HCT116 (cell line): ENCODE data around the gene STH. TPM values are rescaled to one million over a fixed set of nuclear protein-coding genes. Genes with fewer than 3 reads are reported as not detected.

Experiments used
- ATAC-seq: fragments of 200-7000 bp; cut with Tn5 transposase; 2 replicates; pipeline ENCODE4 v1.9.1; 2020; ENCODE audit warnings: mild to moderate bottlenecking, moderate library complexity
- BruUV-seq: library from RNA; stranded (reverse); fragments of 400-500 nt; replicated peaks from 2 replicates; lab custom pipeline; 2021; lab: Mats Ljungman, UMichigan
- CTCF ChIA-PET: fragments of 300-600 bp; sonication (Branson Sonifier 250); formaldehyde crosslinking; loops from one replicate; lab custom pipeline; 2021; ENCODE audit warnings: antibody characterized with exemption; lab: Charles Lee
- POLR2A ChIA-PET: fragments of 300-600, 350-600 bp; sonication (Branson Sonifier 250); formaldehyde crosslinking; loops from one replicate; lab custom pipeline; 2021; ENCODE audit warnings: antibody characterized with exemption; lab: Charles Lee
- RAD21 ChIA-PET, 2 experiments: fragments of 300-600 bp; sonication (Branson Sonifier 250); formaldehyde crosslinking; loops; one replicate each; lab custom pipeline; 2023; ENCODE audit warnings: low total read pairs in 2 of 2; ENCODE audit not compliant: uncharacterized antibody in 2 of 2, unreplicated experiment in 2 of 2, low non-redundant PET in 1 of 2; lab: Charles Lee
- DNase-seq: peaks from one replicate; pipeline ENCODE4 v3.0.0-alpha.2; 2010; ENCODE audit warnings: low read depth, low spot score
- H2AFZ ChIP-seq: fragments of 200-600 bp; shearing (Covaris generic), sonication (generic); 2 replicates; pipeline ENCODE4 v1.6.1; 2017; ENCODE audit warnings: low read depth, mixed run types, mixed read lengths, antibody characterized with exemption, low read length; ENCODE audit not compliant: poor library complexity, severe bottlenecking
- H3K27ac ChIP-seq: 2 replicates; pipeline ENCODE4 v1.5.1; 2012; ENCODE audit warnings: low read depth, low read length
- H3K27me3 ChIP-seq: fragments of 200-600 bp; sonication (generic); 2 replicates; pipeline ENCODE4 v1.6.1; 2016; ENCODE audit warnings: mixed run types, low read length, mixed read lengths; ENCODE audit not compliant: insufficient read depth
- H3K36me3 ChIP-seq, 2 experiments: fragments of 200-500 bp in 1 of 2; fragments of 200-600 bp in 1 of 2; sonication (Bioruptor generic) in 1 of 2; sonication (generic) in 1 of 2; 2 replicates each; pipeline versions ENCODE4 v1.5.1 to v1.6.1; 2014 to 2016; ENCODE audit warnings: low read length in 2 of 2, inconsistent platforms in 1 of 2, mixed read lengths in 1 of 2, mixed run types in 1 of 2; ENCODE audit not compliant: insufficient read depth in 2 of 2, control insufficient read depth in 1 of 2
- H3K4me1 ChIP-seq, 2 experiments: fragments of 200-600 bp in 1 of 2; sonication (generic) in 1 of 2; 2 replicates each; pipeline versions ENCODE4 v1.5.1 to v1.6.1; 2012 to 2017; ENCODE audit warnings: low read length in 2 of 2, inconsistent platforms in 1 of 2, mild to moderate bottlenecking in 1 of 2, mixed read lengths in 1 of 2, mixed run types in 1 of 2, moderate library complexity in 1 of 2; ENCODE audit not compliant: insufficient read depth in 2 of 2, control insufficient read depth in 1 of 2
- H3K4me2 ChIP-seq: fragments of 200-600 bp; sonication (generic); 2 replicates; pipeline ENCODE4 v1.6.1; 2017; ENCODE audit warnings: mixed run types, low read length, mixed read lengths
- H3K4me3 ChIP-seq, 2 experiments: fragments of 200-600 bp in 1 of 2; sonication (generic) in 1 of 2; replicated peaks in 1 of 2; 2 replicates each; pipeline ENCODE4 v1.5.1; 2011 to 2016; ENCODE audit warnings: low read length in 2 of 2, control low read depth in 1 of 2, low read depth in 1 of 2, mild to moderate bottlenecking in 1 of 2, mixed read lengths in 1 of 2, mixed run types in 1 of 2
- H3K79me2 ChIP-seq: fragments of 200-600 bp; sonication (generic); 2 replicates; pipeline ENCODE4 v1.6.1; 2017; ENCODE audit warnings: mild to moderate bottlenecking, mixed run types, low read length, moderate library complexity, mixed read lengths; ENCODE audit not compliant: insufficient read depth
- H3K9ac ChIP-seq: fragments of 200-600 bp; sonication (generic); 2 replicates; pipeline ENCODE4 v1.6.1; 2016; ENCODE audit warnings: low read length, mixed read lengths
- H3K9me2 ChIP-seq: fragments of 200-600 bp; sonication (generic), shearing (Covaris generic); 2 replicates; pipeline ENCODE4 v1.6.1; 2017; ENCODE audit warnings: mixed run types, mild to moderate bottlenecking, moderate library complexity; ENCODE audit not compliant: insufficient read depth
- H3K9me3 ChIP-seq, 2 experiments: fragments of 200-500 bp in 1 of 2; fragments of 200-600 bp in 1 of 2; sonication (Bioruptor generic) in 1 of 2; sonication (generic) in 1 of 2; 2 replicates each; pipeline ENCODE4 v1.6.1; 2014 to 2017; ENCODE audit warnings: low read length in 2 of 2, mixed read lengths in 2 of 2, inconsistent platforms in 1 of 2, low read depth in 1 of 2, mild to moderate bottlenecking in 1 of 2, mixed run types in 1 of 2, moderate library complexity in 1 of 2; ENCODE audit not compliant: control insufficient read depth in 1 of 2, insufficient read depth in 1 of 2
- H4K20me1 ChIP-seq: fragments of 200-600 bp; sonication (generic), shearing (Covaris generic); 2 replicates; pipeline ENCODE4 v1.6.1; 2017; ENCODE audit warnings: mixed run types, mild to moderate bottlenecking, moderate library complexity; ENCODE audit not compliant: insufficient read depth
- CEBPB ChIP-seq: IDR thresholded peaks from 2 replicates; pipeline ENCODE4 v1.6.1; 2012; ENCODE audit warnings: low read depth
- CTCF ChIP-seq, 3 experiments: fragments of 200-600 bp in 1 of 3; sonication (generic) in 1 of 3; IDR thresholded peaks in 2 of 3; conservative IDR thresholded peaks in 1 of 3; 2 replicates each; pipeline ENCODE4 v1.5.1; 2012 to 2017; ENCODE audit warnings: low read depth in 2 of 3, low read length in 2 of 3, antibody characterized with exemption in 1 of 3, borderline replicate concordance in 1 of 3, control low read depth in 1 of 3, mild to moderate bottlenecking in 1 of 3, mixed read lengths in 1 of 3, mixed run types in 1 of 3, moderate library complexity in 1 of 3; ENCODE audit not compliant: insufficient read depth in 1 of 3
- EGR1 ChIP-seq: IDR thresholded peaks from 2 replicates; pipeline ENCODE4 v1.6.1; 2012; ENCODE audit warnings: low read depth
- ELF1 ChIP-seq: IDR thresholded peaks from 2 replicates; pipeline ENCODE4 v1.6.1; 2012; ENCODE audit warnings: low read depth, borderline replicate concordance
- EZH2phosphoT487 ChIP-seq: fragments of 200-600 bp; IDR thresholded peaks from 2 replicates; pipeline ENCODE4 v1.6.1; 2018; ENCODE audit warnings: antibody characterized with exemption, borderline replicate concordance
- FOSL1 ChIP-seq: IDR thresholded peaks from 2 replicates; pipeline ENCODE4 v1.6.1; 2012; ENCODE audit warnings: low read depth
- POLR2AphosphoS5 ChIP-seq: IDR thresholded peaks from 2 replicates; pipeline ENCODE4 v1.6.1; 2011; ENCODE audit warnings: mild to moderate bottlenecking, low read depth, low read length, moderate library complexity
- RAD21 ChIP-seq: IDR thresholded peaks from 2 replicates; pipeline ENCODE4 v1.6.1; 2012; ENCODE audit warnings: low read depth, mild to moderate bottlenecking
- SIN3A ChIP-seq: IDR thresholded peaks from 2 replicates; pipeline ENCODE4 v1.6.1; 2012; ENCODE audit warnings: low read depth
- SP1 ChIP-seq: IDR thresholded peaks from 2 replicates; pipeline ENCODE4 v1.6.1; 2012; ENCODE audit warnings: low read depth
- SRF ChIP-seq: IDR thresholded peaks from 2 replicates; pipeline ENCODE4 v1.6.1; 2012; ENCODE audit warnings: low read depth
- ZBTB33 ChIP-seq: IDR thresholded peaks from 2 replicates; pipeline ENCODE4 v1.6.1; 2011; ENCODE audit warnings: mild to moderate bottlenecking, low read length, moderate library complexity; ENCODE audit not compliant: insufficient replicate concordance; ENCODE audit errors: extremely low read depth
- intact Hi-C: fragments of 100-400 bp; cut with micrococcal nuclease; formaldehyde crosslinking; loops from 2 replicates; pipeline ENCODE4 v1.10.0; 2022
- total RNA-seq: library from RNA; stranded (reverse); gene quantifications from one replicate; pipeline ENCODE4 v1.2.1, GENCODE V29; 2021; ENCODE audit not compliant: unreplicated experiment

STH gene
- total RNA-seq, 1 experiment from 2014 or later: not detected

- TF ChIP-seq CTCF (IDR thresholded peaks at IDR 0.05 in 2 of 3, conservative IDR thresholded peaks at IDR 0.05 in 1 of 3; ENCODE audit: borderline replicate concordance in 1 of 3, insufficient read depth in 1 of 3, low read depth in 2 of 3, low read length in 2 of 3): no peak
- TF ChIP-seq ZBTB33: no peak
Measured at GRCh38 chr17:45961206-45961605, 37.8 kb upstream of the STH start (continued).

- CTCF ChIA-PET: no interaction called here
- Histone ChIP-seq H3K36me3 (no peaks in the 10 kb centered on the region), H4K20me1 (no peaks in the 10 kb centered on the region), H3K9ac (no peak overlapping the region), H3K9me2 (no peaks in the 10 kb centered on the region), H3K4me1 (peaks cover 0 to 7% of the 10 kb centered on the region in 2 experiments; a peak in 1 of 4 replicates), H3K27me3 (no peaks in the 10 kb centered on the region), H2AFZ (no peak overlapping the region), H3K9me3 (no peaks in the 10 kb centered on the region), H3K4me3 (no peak overlapping the region), H3K79me2 (no peaks in the 10 kb centered on the region), H3K27ac (no peak overlapping the region), H3K4me2 (no peak overlapping the region)
- POLR2A ChIA-PET: no interaction called here
- no peak for DNase-seq
- intact Hi-C loops: no loop called here
- BruUV-seq: no TSS peak
- RAD21 ChIA-PET: no interaction called here
- TF ChIP-seq FOSL1 (no peak), EGR1 (no peak), SRF (no peak), ZBTB33 (no peak), POLR2AphosphoS5 (no peak), CEBPB (no peak), EZH2phosphoT487 (no peak), ELF1 (no peak), SIN3A (no peak), RAD21 (no peak), SP1 (no peak)
- no peak for ATAC-seq
Measured at GRCh38 chr17:45962221-45962972, 36.7 kb upstream of the STH start.
